NCI-H2029 treated with DMSO at 0.1 percent for 48 hours (cell line): ENCODE results near the gene FAM118A.
"Not testable (repeated sequence)": the region's sequence is repeated elsewhere in the genome, so short reads cannot be mapped to it uniquely, and the experiment has no call there.

Experiments
- DNase-seq: peaks from one replicate; lab custom pipeline; 2025; lab: John Stamatoyannopoulos, UW

FAM118A gene

GRCh38 chr22:45310331-45310976 lies 720 bp downstream of the FAM118A start:
- no peak for DNase-seq

- DNase-seq = no peak
These were observed 1.3 kb downstream of the FAM118A start for GRCh38 chr22:45310977-45311531.

- DNase-seq = no peak
These were observed 2.7 kb downstream of the FAM118A start for GRCh38 chr22:45312415-45312814.

- DNase-seq = no peak
These were observed 3.1 kb downstream of the FAM118A start for GRCh38 chr22:45312856-45313255.

- no peak for DNase-seq
These were observed 4.5 kb downstream of the FAM118A start for GRCh38 chr22:45314054-45314721.

- peak; percentile 16 for DNase-seq
These were observed 5.1 kb downstream of the FAM118A start for GRCh38 chr22:45314786-45315185.

GRCh38 chr22:45316796-45317526 lies 7.2 kb downstream of the FAM118A start:
- no peak for DNase-seq

- no peak for DNase-seq
These were observed 7.9 kb downstream of the FAM118A start for GRCh38 chr22:45317551-45318167.

- peak; percentile 77 for DNase-seq
These were observed 8.4 kb downstream of the FAM118A start for GRCh38 chr22:45318168-45318557.

GRCh38 chr22:45318558-45319323 lies 9.0 kb downstream of the FAM118A start:
- no peak for DNase-seq

GRCh38 chr22:45319324-45319685 lies 9.6 kb downstream of the FAM118A start:
- DNase-seq = no peak

- DNase-seq = no peak
These were observed 10.7 kb downstream of the FAM118A start for GRCh38 chr22:45320357-45320976.

GRCh38 chr22:45321827-45322226 lies 12.1 kb downstream of the FAM118A start:
- no peak for DNase-seq

- no peak for DNase-seq
These were observed 13.3 kb downstream of the FAM118A start for GRCh38 chr22:45322873-45323525.

GRCh38 chr22:45323695-45324094 lies 14.0 kb downstream of the FAM118A start:
- DNase-seq = no peak

- DNase-seq = no peak
These were observed 14.6 kb downstream of the FAM118A start for GRCh38 chr22:45324311-45324711.

- DNase-seq = not testable (repeated sequence)
These were observed 18.5 kb downstream of the FAM118A start for GRCh38 chr22:45328261-45328660.

- DNase-seq = peak; percentile 24
These were observed 19.2 kb downstream of the FAM118A start for GRCh38 chr22:45328822-45329529.

- peak; percentile 66 for DNase-seq
These were observed 19.8 kb downstream of the FAM118A start for GRCh38 chr22:45329530-45329936.

GRCh38 chr22:45330548-45330947 lies 20.8 kb downstream of the FAM118A start:
- DNase-seq = no peak
